GM23248 (cell line): ENCODE data around the gene BAIAP2L2.

Experiments
- EZH2 ChIP-seq: fragments of 200-600 bp; sonication (generic); IDR thresholded peaks from 2 replicates; pipeline ENCODE4 v1.6.1; 2018; ENCODE audit warnings: antibody characterized with exemption, mild to moderate bottlenecking; ENCODE audit not compliant: insufficient read depth, poor library complexity, severe bottlenecking
- EZH2phosphoT487 ChIP-seq: fragments of 200-600 bp; sonication (generic); IDR thresholded peaks from 2 replicates; pipeline ENCODE4 v1.6.1; 2018; ENCODE audit warnings: antibody characterized with exemption, moderate library complexity, mild to moderate bottlenecking, low read depth; ENCODE audit not compliant: insufficient read depth

DNA sequence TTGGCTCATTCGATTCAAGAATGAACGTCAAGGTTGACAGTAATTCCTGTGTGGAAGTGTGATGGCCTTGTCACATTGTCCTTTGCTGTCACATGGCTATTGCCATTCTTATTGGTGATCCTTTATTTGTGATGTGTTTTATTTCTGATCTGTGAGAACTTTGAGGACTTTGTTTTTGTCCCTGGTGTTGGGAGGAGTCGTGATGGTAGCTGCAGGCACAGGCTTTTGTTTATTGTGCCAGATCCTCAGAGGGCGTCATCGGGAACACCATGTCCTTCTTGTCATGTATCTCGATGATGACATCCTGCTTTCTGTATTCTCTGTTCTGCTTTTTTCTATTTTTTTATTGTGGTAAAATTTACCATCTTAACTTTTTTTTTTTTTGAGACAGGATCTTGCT lies 47.7 kb downstream of the BAIAP2L2 start:
- no peak for TF ChIP-seq EZH2
- no peak for TF ChIP-seq EZH2phosphoT487
